GM23248 (cell line): ENCODE measurements around the gene SDHAF1. TPM values are rescaled to one million over a fixed set of nuclear protein-coding genes. Genes with fewer than 3 reads are reported as not detected.

Source experiments
- DNase-seq: peaks from one replicate; pipeline ENCODE4 v3.0.0-alpha.2; 2015
- H2AFZ ChIP-seq: fragments of 200-600 bp; sonication (generic); 2 replicates; pipeline ENCODE4 v1.6.1; 2016; ENCODE audit warnings: antibody characterized with exemption
- H3F3A ChIP-seq: fragments of 200-600 bp; sonication (generic); 2 replicates; pipeline ENCODE4 v1.6.1; 2016; ENCODE audit warnings: mild to moderate bottlenecking, antibody characterized with exemption, mixed run types; ENCODE audit not compliant: insufficient read depth
- H3K27ac ChIP-seq: fragments of 200-600 bp; sonication (generic); 2 replicates; pipeline ENCODE4 v1.5.1; 2016; ENCODE audit warnings: mild to moderate bottlenecking
- H3K27me3 ChIP-seq: fragments of 200-600 bp; sonication (generic); replicated peaks from 2 replicates; pipeline ENCODE4 v1.6.1; 2016; ENCODE audit warnings: mild to moderate bottlenecking; ENCODE audit not compliant: insufficient read depth
- H3K36me3 ChIP-seq: fragments of 200-600 bp; sonication (generic); 2 replicates; pipeline ENCODE4 v1.6.1; 2016; ENCODE audit warnings: low read depth, mild to moderate bottlenecking
- H3K4me1 ChIP-seq: fragments of 200-600 bp; sonication (generic); 2 replicates; pipeline ENCODE4 v1.6.1; 2016; ENCODE audit warnings: mild to moderate bottlenecking; ENCODE audit not compliant: insufficient read depth
- H3K4me2 ChIP-seq: fragments of 200-600 bp; sonication (generic); one replicate; pipeline ENCODE4 v1.6.1; 2016; ENCODE audit warnings: mild to moderate bottlenecking; ENCODE audit not compliant: unreplicated experiment
- H3K4me3 ChIP-seq: fragments of 200-600 bp; sonication (generic); 2 replicates; pipeline ENCODE4 v1.5.1; 2016; ENCODE audit warnings: mild to moderate bottlenecking
- H3K79me2 ChIP-seq: fragments of 200-600 bp; sonication (generic); 2 replicates; pipeline ENCODE4 v1.6.1; 2016; ENCODE audit warnings: mild to moderate bottlenecking; ENCODE audit not compliant: insufficient read depth
- H3K9ac ChIP-seq: fragments of 200-600 bp; sonication (generic); 2 replicates; pipeline ENCODE4 v1.6.1; 2016; ENCODE audit warnings: mild to moderate bottlenecking
- H3K9me2 ChIP-seq: fragments of 200-600 bp; sonication (generic); 2 replicates; pipeline ENCODE4 v1.6.1; 2016; ENCODE audit warnings: mixed run types, mild to moderate bottlenecking, moderate library complexity; ENCODE audit not compliant: insufficient read depth
- H3K9me3 ChIP-seq: fragments of 200-600 bp; sonication (generic); one replicate; pipeline ENCODE4 v1.6.1; 2017; ENCODE audit warnings: low read depth
- H4K20me1 ChIP-seq: fragments of 200-600 bp; sonication (generic); 2 replicates; pipeline ENCODE4 v1.6.0; 2016; ENCODE audit not compliant: insufficient read depth
- EZH2 ChIP-seq: fragments of 200-600 bp; sonication (generic); IDR thresholded peaks from 2 replicates; pipeline ENCODE4 v1.6.1; 2018; ENCODE audit warnings: antibody characterized with exemption, mild to moderate bottlenecking; ENCODE audit not compliant: insufficient read depth, poor library complexity, severe bottlenecking
- EZH2phosphoT487 ChIP-seq: fragments of 200-600 bp; sonication (generic); IDR thresholded peaks from 2 replicates; pipeline ENCODE4 v1.6.1; 2018; ENCODE audit warnings: antibody characterized with exemption, moderate library complexity, mild to moderate bottlenecking, low read depth; ENCODE audit not compliant: insufficient read depth
- WGBS, 2 experiments: methylation state at CpG; one replicate each; pipeline ENCODE4 v1.1.6; 2015 to 2017; ENCODE audit warnings: low lambda C conversion rate in 2 of 2, low coverage in 1 of 2; ENCODE audit errors: missing lambda C conversion rate in 2 of 2; 5-methylcytosine and 5-hydroxymethylcytosine counted together
- in situ Hi-C: fragments of 300-500 bp; cut with MboI; formaldehyde crosslinking; loops from 2 replicates; pipeline ENCODE4 v1.15.0; 2020
- polyA plus RNA-seq: library from polyadenylated mRNA; unstranded; fragments of >200 nt; fragmentation: Nextera tagmentation; extraction: Ambion mirVana; gene quantifications from 2 replicates; pipeline ENCODE4 v1.2.1, GENCODE V29; 2016
- total RNA-seq: library from RNA; depleted of rRNA; stranded (reverse); fragments of >200 nt; shearing (Covaris generic); gene quantifications from 2 replicates; pipeline ENCODE4 v1.2.3, GENCODE V29; 2014

SDHAF1 gene
- total and polyA plus RNA-seq, 2 experiments from 2014 or later, result 17.2 to 49.7 TPM

GRCh38 chr19:36019061-36019670 lies 24.2 kb downstream of the SDHAF1 start:
- Histone ChIP-seq H3K4me3 (no peak overlapping the region), H3K36me3 (peaks cover 16% of the 10 kb centered on the region; the same call in 1 of the 2 replicates), H3K4me1 (no peaks in the 10 kb centered on the region), H3K27me3 (no peaks in the 10 kb centered on the region), H4K20me1 (no peaks in the 10 kb centered on the region), H3K9ac (no peak overlapping the region), H3K9me3 (no peaks in the 10 kb centered on the region), H2AFZ (no peak overlapping the region), H3F3A (peaks cover 8% of the 10 kb centered on the region; the same call in 1 of the 2 replicates), H3K4me2 (no peak overlapping the region), H3K9me2 (no peaks in the 10 kb centered on the region), H3K27ac (no peak overlapping the region), H3K79me2 (no peaks in the 10 kb centered on the region)
- 89% methylated on average over 22 of the region's 22 CpGs for WGBS, 2 experiments
- in situ Hi-C loops, result no loop called here
- DNase-seq, result no peak
- TF ChIP-seq EZH2 (no peak), EZH2phosphoT487 (no peak)

- Histone ChIP-seq H4K20me1 (no peaks in the 10 kb centered on the region), H3K9me3 (no peaks in the 10 kb centered on the region), H3K36me3 (peaks cover 14% of the 10 kb centered on the region; the same call in 1 of the 2 replicates), H2AFZ (no peak overlapping the region), H3K4me3 (no peak overlapping the region), H3K4me1 (no peaks in the 10 kb centered on the region), H3F3A (no peaks in the 10 kb centered on the region), H3K79me2 (no peaks in the 10 kb centered on the region), H3K27me3 (no peaks in the 10 kb centered on the region), H3K9me2 (no peaks in the 10 kb centered on the region), H3K27ac (no peak overlapping the region), H3K9ac (no peak overlapping the region), H3K4me2 (no peak overlapping the region)
- WGBS, 2 experiments, result 95 to 97% methylated on average over 5 of the region's 5 CpGs
- no peak for TF ChIP-seq EZH2
- TF ChIP-seq EZH2phosphoT487, result no peak
- in situ Hi-C loops, result no loop called here
- no peak for DNase-seq
These were observed 28.4 kb downstream of the SDHAF1 start for GRCh38 chr19:36023432-36023831.

- TF ChIP-seq EZH2phosphoT487, result no peak
- TF ChIP-seq EZH2, result no peak
- Histone ChIP-seq H3K27me3 (no peaks in the 10 kb centered on the region), H3K4me3 (no peak overlapping the region), H2AFZ (no peak overlapping the region), H3F3A (no peaks in the 10 kb centered on the region), H3K4me1 (no peaks in the 10 kb centered on the region), H4K20me1 (no peaks in the 10 kb centered on the region), H3K36me3 (peaks cover 14% of the 10 kb centered on the region; the same call in 1 of the 2 replicates), H3K9me2 (no peaks in the 10 kb centered on the region), H3K9me3 (no peaks in the 10 kb centered on the region), H3K4me2 (no peak overlapping the region), H3K9ac (no peak overlapping the region), H3K79me2 (no peaks in the 10 kb centered on the region), H3K27ac (no peak overlapping the region)
- in situ Hi-C loops, result no loop called here
- no peak for DNase-seq
- 52 to 58% methylated on average over 1 of the region's 1 CpG for WGBS, 2 experiments
These were observed 30.6 kb downstream of the SDHAF1 start for GRCh38 chr19:36025541-36025940.

GRCh38 chr19:36026091-36026876 lies 31.3 kb downstream of the SDHAF1 start:
- no peak overlapping the region for H3K4me2 ChIP-seq
- no peak overlapping the region for H3K4me3 ChIP-seq
- H3K9me3 ChIP-seq, result no peaks in the 10 kb centered on the region
- in situ Hi-C loops, result no loop called here
- no peak overlapping the region for H2AFZ ChIP-seq
- no peaks in the 10 kb centered on the region for H3K27me3 ChIP-seq
- H3K79me2 ChIP-seq, result no peaks in the 10 kb centered on the region
- H3K36me3 ChIP-seq, result peaks cover 14% of the 10 kb centered on the region; the same call in 1 of the 2 replicates
- 0 out of 2 replicates have a peak, but pooled peaks cover under 1% of the 10 kb centered on the region for H3K4me1 ChIP-seq
- no peak overlapping the region for H3K9ac ChIP-seq
- WGBS, 2 experiments, result 95 to 97% methylated on average over 37 to 49 of the region's 49 CpGs
- no peaks in the 10 kb centered on the region for H3K9me2 ChIP-seq
- no peaks in the 10 kb centered on the region for H4K20me1 ChIP-seq
- H3F3A ChIP-seq, result no peaks in the 10 kb centered on the region
- TF ChIP-seq EZH2, result no peak
- TF ChIP-seq EZH2phosphoT487, result no peak
- no peak for DNase-seq
- no peak overlapping the region for H3K27ac ChIP-seq
